Measurements from ENCODE around the gene OR56A4. TPM values are rescaled to one million over a fixed set of nuclear protein-coding genes. Genes with fewer than 3 reads are reported as not detected.

The OR56A4 gene, protein sequence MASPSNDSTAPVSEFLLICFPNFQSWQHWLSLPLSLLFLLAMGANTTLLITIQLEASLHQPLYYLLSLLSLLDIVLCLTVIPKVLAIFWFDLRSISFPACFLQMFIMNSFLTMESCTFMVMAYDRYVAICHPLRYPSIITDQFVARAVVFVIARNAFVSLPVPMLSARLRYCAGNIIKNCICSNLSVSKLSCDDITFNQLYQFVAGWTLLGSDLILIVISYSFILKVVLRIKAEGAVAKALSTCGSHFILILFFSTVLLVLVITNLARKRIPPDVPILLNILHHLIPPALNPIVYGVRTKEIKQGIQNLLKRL
- not detected in 2 replicates for total RNA-seq

GRCh38 chr11:6006846-6007245 is at the start of gene OR56A4:
TSS of gene OR56A4 (minus strand) at chr11:6006946. CDS start at chr11:6002992, 3,954 bp downstream.

GRCh38 chr11:6030708-6031405 is 24.1 kb upstream of the OR56A4 start, which contains the start of gene OR56A1:
TSS of gene OR56A1 (minus strand) at chr11:6030758. CDS start at chr11:6027692, 3,066 bp downstream.

DNA sequence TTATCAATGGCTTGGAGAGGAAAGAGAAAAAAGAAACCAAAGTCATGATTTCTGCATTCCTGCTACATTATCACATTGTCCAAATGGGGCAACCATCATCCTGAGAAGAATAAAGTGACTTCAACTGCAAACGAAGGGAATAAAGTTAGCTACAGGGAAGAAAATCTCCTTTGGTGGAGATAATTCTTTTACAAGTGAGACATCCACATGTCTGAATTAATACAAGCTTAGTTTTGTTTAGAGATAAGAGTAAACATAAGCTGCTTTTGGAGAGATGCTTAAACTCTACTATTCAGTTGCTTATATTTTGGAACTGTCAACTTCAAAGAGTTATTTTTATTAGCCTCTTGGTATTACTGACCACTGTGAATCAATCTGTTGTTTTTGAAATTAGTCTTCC is 19.9 kb downstream of the OR56A4 start, which contains the start of gene OR52L1:
Gene OR52L1, minus strand, starts transcription at position 101 of the 400 bp plus-strand sequence. Its CDS starts 55 bp downstream, at position 46.

DNA sequence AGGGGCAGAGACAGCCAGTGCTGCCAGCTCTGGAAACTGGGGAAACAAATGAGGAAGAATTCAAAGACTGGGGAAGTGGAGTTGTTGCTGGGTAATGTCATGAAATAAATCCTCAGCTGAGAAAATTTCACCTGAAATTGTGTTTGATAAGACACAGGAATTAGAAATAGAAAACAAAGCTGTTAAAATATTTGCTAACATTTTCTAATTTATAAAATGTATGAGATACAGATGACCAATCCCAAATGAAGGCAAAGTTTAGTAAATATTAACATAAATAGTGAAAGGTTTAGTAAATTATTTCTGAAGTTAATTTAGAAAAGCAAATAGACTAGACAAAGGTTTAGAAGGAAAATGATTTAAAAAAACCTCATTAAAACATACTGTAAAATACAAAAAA is 38.4 kb downstream of the OR56A4 start, which contains the start of gene OR56A5:
Gene OR56A5, minus strand, starts transcription at position 101 of the 400 bp plus-strand sequence. Its CDS starts 0 bp downstream, at position 101.

Other genes with a start within 250 kb of the OR56A4 start
- not detected in 2 replicates for gene OR52N5, start 223.6 kb downstream of the OR56A4 start, total RNA-seq
- gene OR52N1, start 215.7 kb downstream of the OR56A4 start, total RNA-seq, result not detected in 2 replicates
- not detected in 2 replicates for gene OR52N2, start 198.0 kb downstream of the OR56A4 start, total RNA-seq
- not detected in 2 replicates for gene OR52E6, start 165.0 kb downstream of the OR56A4 start, total RNA-seq
- gene OR52E8, start 149.3 kb downstream of the OR56A4 start, total RNA-seq, result not detected in 2 replicates
- gene OR52E4, start 126.3 kb downstream of the OR56A4 start, total RNA-seq, result not detected in 2 replicates
- gene OR52E5, start 113.7 kb downstream of the OR56A4 start, total RNA-seq, result not detected in 2 replicates
- gene OR56A3, start 64.7 kb downstream of the OR56A4 start, total RNA-seq, result not detected in 2 replicates
- not detected in 2 replicates for gene OR56A5, start 38.5 kb downstream of the OR56A4 start, total RNA-seq
- gene OR52L1, start 20.0 kb downstream of the OR56A4 start, total RNA-seq, result not detected in 2 replicates
- gene OR56A1, start 23.8 kb upstream of the OR56A4 start, total RNA-seq, result not detected in 2 replicates
- not detected in 2 replicates for gene OR56B4, start 100.7 kb upstream of the OR56A4 start, total RNA-seq
- gene OR52B2, start 163.4 kb upstream of the OR56A4 start, total RNA-seq, result not detected in 2 replicates
- not detected in 2 replicates for gene OR52W1, start 192.3 kb upstream of the OR56A4 start, total RNA-seq
- not detected in 2 replicates for gene C11orf42, start 198.6 kb upstream of the OR56A4 start, total RNA-seq
- gene FHIP1B, start 227.7 kb upstream of the OR56A4 start, total RNA-seq, result 9.4 and 13.0 TPM in 2 replicates
- not detected in 2 replicates for gene CNGA4, start 232.1 kb upstream of the OR56A4 start, total RNA-seq

Measured in myometrial cell (primary cell).